WI38 (cell line): ENCODE data around the gene LAMC1.

Source experiments
- H3K4me3 ChIP-seq: 2 replicates; pipeline ENCODE4 v1.5.1; 2011; ENCODE audit warnings: low read depth, mild to moderate bottlenecking, control low read depth, low read length
- CTCF ChIP-seq: IDR thresholded peaks from 2 replicates; pipeline ENCODE4 v1.5.1; 2012; ENCODE audit warnings: low read depth, mild to moderate bottlenecking, control low read depth, low read length

The LAMC1 gene

DNA sequence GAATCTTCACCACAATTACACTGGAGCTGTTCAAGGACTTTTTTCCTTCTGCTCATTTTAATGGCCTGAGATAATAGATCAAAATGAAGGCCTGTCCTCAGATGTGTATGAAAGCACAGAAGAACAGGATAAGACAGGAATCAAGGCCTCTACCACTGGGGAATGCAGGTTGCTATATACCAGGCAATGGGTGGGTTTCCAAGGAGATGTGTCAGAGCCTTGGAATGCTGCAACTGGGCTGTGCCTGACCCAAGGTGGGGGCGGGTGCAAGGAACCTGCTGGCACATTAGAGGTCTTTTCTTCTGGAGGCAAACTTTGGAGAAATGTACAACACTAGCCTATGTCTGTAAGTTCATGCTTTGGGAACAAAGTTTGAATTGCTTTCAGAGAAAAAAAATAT lies 141.1 kb downstream of the LAMC1 start:
- no peak overlapping the region for H3K4me3 ChIP-seq
- no peak for TF ChIP-seq CTCF

GRCh38 chr1:183164963-183165362 lies 141.7 kb downstream of the LAMC1 start:
- no peak for TF ChIP-seq CTCF
- H3K4me3 ChIP-seq, result no peak overlapping the region

DNA sequence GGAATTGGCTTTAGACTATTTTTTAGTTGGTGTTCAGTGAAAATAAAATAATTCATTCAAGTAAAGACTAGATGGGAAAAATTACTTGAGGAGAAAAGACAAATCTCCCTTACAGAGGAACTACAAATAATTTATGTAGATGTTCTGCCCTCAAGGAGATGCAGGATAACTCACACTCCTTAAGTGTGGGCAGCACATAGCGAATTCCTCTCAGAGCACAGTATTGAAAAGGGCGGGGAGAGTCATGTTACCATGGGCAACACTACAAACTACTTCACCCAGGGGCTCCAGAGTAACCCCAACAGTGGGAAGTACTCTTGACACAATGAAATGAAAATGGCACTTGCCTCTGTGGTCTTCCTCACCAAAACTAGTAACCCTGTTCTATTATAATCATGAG lies 142.2 kb downstream of the LAMC1 start:
- no peak overlapping the region for H3K4me3 ChIP-seq
- TF ChIP-seq CTCF, result no peak

- H3K4me3 ChIP-seq, result no peak overlapping the region
- TF ChIP-seq CTCF, result no peak
Observed at GRCh38 chr1:183166454-183166853, 143.2 kb downstream of the LAMC1 start.

- no peak for TF ChIP-seq CTCF
- no peak overlapping the region for H3K4me3 ChIP-seq
Observed at GRCh38 chr1:183167676-183168075, 144.5 kb downstream of the LAMC1 start.

GRCh38 chr1:183168308-183168707 lies 145.1 kb downstream of the LAMC1 start:
- H3K4me3 ChIP-seq, result no peak overlapping the region
- TF ChIP-seq CTCF, result no peak

- no peak overlapping the region for H3K4me3 ChIP-seq
- TF ChIP-seq CTCF, result no peak
Observed at GRCh38 chr1:183173828-183174227, 150.6 kb downstream of the LAMC1 start.

DNA sequence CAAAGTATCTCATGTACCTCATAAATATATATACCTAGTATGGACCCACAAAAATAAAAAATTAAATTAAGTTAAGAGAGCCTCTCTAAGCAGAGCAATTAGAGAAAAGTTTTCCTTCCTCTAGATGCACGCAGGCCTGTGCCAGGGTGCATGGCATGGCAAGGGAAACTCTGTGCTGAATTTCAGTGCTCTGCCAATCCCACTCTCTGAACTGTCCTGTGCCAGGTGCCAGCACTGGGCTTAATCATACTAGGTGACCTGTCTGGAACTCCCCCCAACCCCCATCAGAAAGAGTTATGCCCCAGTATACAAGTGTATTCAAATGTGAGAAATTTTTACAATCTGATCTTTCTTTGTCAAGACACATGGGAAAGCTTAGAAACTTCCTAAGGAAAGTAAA lies 152.4 kb downstream of the LAMC1 start:
- no peak overlapping the region for H3K4me3 ChIP-seq
- TF ChIP-seq CTCF, result no peak
